ENCODE data around the gene BACH1. TPM values are rescaled to one million over a fixed set of nuclear protein-coding genes. Genes with fewer than 3 reads are reported as not detected.

Gene BACH1
- total RNA-seq: 167 and 274 TPM in 2 replicates

DNA sequence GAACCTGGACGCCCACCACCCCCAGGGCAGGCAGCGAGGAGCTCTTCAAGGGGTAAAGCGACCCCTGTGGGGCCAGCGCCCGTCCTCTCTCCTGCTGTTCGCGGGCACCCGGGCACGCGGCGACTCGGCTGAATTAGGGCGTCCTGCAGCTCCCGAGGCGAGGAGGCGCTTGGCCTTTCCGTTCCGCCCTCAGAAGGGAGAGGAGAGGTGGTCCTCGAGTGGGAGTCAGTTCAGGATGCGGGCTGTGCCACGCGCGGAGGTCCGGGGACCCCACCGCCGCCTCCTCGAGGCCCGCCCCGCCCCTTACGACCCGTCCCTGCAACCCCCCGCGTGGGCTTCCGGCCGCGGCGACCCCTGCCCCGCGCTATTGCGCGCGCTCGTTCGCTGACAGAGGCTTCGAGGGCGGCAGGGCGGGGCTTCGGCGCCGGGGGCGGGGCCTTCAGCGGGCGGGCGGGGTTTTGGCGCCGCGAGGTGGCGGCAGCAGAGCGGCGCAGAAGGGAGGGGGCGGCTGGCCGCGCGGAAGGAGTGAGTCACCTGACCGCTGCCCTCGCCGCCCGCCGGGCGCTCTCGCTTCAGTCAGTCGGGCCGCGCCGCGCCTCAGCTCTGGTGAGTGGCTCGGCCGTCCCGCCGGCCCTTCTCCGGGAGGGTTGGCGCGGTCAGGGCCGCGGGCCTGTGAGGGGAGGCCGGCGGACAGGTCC is at the start of gene BACH1:
TSS of gene BACH1 (plus strand) at position 575 of the 698 bp plus-strand sequence. CDS start 22,359 bp downstream, outside the sequence.

Other genes starting within 250 kb of the BACH1 start
- gene CCT8, start 225.3 kb upstream of the BACH1 start, total RNA-seq: 175 and 209 TPM in 2 replicates
- 15.1 and 26.6 TPM in 2 replicates for gene MAP3K7CL, start 168.3 kb upstream of the BACH1 start, total RNA-seq

Data from placental pericyte (primary cell).